Retina (tissue), 1 donor: ENCODE results near the gene TLK2.
"Not testable (repeated sequence)": the region's sequence is repeated elsewhere in the genome, so short reads cannot be mapped to it uniquely, and the experiment has no call there.

Experiments used
- DNase-seq: peaks from one replicate; pipeline ENCODE4 v3.0.0-alpha.2; 2016

Gene TLK2

GRCh38 chr17:62562656-62563055, 84.0 kb downstream of the TLK2 start:
- DNase-seq = no peak

GRCh38 chr17:62565817-62566216, 87.2 kb downstream of the TLK2 start:
- no peak for DNase-seq

DNA sequence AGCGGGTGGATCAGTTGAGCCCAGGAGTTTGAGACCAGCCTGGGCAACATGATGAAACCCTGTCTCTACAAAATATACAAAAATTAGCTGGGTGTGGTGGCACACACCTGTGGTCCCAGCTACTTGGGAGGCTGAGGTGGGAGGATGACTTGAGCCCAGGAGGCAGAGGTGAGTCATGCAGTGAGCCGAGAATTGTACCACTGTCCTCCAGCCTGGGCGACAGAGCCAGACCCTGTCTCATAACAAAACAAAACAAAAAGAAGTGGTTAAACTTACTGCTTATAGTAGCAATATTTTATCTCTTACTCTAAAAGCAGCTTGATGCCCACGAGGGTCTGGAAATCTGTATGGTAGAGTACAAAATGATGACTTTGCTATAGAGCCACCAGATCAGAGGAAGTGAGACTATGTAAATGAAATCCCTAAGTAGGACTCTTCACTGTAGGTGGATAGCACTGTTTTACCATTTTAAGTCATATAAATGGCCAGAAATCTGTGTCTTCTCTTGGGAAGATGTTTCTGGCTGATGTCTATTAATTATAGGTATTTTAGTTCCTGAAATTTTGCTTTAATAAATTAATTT, 88.5 kb downstream of the TLK2 start:
- DNase-seq = no peak

DNA sequence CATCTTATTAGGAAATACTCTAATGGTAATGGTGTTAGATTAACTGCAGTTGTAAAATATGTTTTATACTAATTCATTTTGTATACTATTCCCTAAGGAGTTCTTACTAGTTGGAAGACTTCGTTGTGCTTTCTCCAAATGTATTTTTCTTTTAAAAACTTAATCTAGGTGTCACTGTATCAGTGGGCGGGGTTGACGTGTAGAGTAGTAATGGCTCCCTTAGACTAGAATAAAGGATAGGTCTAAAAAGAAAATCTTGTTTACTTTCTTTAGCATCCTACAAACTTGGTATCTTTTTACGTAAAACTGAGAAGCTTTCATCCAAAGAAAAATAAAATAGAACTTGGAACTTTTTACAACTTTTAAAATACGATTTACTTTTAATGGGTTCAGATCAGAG, 93.9 kb downstream of the TLK2 start:
- no peak for DNase-seq

DNA sequence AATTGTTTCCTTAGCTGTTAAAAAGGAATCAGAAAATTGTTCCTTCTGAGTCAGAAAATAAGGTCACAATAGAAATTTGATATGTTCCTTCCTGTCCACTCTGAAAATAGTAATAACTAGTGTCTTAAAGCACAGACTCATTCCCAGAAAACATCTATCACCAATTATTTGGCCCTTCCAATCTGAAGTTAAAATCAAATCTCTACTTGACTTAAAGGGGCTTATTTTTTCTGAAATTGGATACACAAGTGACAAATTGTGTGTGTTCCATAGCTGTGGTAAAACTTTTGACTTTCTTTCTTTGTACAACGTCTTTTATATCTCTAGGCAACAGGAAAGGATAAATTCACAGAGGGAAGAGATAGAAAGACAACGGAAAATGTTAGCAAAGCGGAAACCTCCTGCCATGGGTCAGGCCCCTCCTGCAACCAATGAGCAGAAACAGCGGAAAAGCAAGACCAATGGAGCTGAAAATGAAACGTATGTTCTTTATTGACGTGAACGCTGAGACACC, 94.3 kb downstream of the TLK2 start:
- DNase-seq = no peak

GRCh38 chr17:62573480-62574117, 95.0 kb downstream of the TLK2 start:
- no peak for DNase-seq

- DNase-seq = no peak
These were observed 97.8 kb downstream of the TLK2 start for GRCh38 chr17:62576382-62576781.

DNA sequence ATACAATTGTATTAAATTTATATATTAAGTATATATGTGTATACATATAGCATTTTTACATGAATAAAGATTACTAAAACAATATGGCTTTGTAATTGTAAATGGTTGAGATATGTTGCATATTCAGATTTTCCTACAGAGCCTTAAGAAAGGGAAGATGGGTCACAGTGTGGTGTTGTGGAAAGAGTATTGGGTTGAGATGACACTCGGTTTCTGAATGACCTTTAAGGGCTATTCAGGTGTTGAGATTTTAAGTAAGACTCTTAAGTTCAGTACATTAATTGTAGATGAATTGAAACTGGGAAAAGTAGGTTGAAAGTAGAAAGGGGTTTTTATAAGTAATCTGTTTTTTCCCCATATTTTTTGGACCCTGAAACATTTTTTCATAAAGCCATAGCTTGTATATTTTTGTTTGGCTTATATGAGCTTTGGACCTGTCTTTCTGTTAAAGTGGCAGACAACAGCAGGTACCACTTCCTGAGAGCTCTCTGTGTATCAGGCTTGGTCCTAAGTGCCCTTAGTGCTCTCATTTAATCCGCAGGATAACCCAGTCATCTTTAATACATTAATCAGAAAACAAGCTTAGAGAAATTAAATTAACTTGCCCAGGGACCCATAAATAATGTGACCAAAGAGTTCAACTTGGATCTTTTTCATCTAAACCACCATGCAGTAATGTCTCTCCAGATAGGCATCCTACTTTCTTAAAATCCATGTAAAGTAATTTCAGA, 100.3 kb downstream of the TLK2 start:
- no peak for DNase-seq

DNA sequence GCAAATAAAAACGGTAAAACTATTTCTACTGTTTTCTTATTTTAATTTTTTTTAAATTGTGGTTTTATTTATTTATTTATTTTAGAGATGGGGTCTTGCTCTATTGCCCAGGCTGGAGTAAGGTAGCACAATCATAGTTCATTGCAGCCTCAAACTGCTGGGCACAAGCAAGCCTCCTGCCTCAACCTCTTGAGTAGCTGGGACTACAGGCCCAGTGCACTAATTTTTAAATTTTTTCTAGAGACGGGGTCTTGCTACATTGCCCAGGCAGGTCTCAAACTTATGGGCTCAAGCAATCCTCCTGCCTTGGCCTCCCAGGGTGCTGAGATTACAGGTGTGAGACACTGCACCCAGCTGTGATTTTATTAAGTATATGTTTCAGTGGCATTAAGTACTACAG, 102.3 kb downstream of the TLK2 start:
- no peak for DNase-seq

DNA sequence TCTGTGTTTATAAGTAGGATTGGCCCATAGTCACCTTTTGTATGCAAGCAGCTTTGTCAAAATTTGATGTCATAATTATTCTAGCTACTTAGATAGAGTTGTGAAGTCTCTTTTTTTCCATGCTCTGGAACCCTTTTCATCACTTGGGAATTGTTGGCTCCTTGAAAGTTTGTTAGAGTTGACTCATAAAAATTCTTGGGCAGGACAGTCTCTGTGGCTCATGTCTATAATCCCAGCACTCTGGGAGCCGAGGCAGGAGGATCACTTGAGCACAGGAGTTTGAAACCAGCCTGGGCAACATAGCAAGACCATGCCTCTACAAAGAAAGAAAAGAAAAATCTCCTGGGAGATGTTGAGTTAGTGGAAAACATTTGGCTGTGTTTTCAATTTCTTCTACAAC, 103.1 kb downstream of the TLK2 start:
- DNase-seq = no peak

GRCh38 chr17:62587554-62587953, 108.9 kb downstream of the TLK2 start:
- no peak for DNase-seq

GRCh38 chr17:62588109-62588508, 109.5 kb downstream of the TLK2 start:
- no peak for DNase-seq

GRCh38 chr17:62591333-62591732, 112.7 kb downstream of the TLK2 start:
- no peak for DNase-seq

DNA sequence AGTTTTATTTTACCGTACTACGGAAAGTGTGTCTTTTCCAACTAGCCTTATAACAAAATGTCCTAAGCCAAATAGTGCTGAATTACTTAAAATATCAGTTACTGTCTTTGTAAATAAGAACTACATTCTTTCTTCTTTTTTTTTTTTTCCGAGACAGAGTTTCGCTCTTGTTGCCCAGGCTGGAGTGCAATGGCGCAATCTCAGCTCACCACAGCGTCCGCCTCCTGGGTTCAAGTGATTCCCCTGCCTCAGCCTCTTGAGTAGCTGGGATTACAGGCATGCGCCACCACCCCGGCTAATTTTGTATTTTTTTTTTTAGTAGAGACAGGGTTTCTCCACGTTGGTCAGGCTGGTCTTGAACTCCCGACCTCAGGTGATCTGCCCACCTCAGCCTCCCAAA, 113.2 kb downstream of the TLK2 start:
- not testable (repeated sequence) for DNase-seq

- DNase-seq = peak; percentile 38
These were observed 113.9 kb downstream of the TLK2 start for GRCh38 chr17:62592341-62593099.

DNA sequence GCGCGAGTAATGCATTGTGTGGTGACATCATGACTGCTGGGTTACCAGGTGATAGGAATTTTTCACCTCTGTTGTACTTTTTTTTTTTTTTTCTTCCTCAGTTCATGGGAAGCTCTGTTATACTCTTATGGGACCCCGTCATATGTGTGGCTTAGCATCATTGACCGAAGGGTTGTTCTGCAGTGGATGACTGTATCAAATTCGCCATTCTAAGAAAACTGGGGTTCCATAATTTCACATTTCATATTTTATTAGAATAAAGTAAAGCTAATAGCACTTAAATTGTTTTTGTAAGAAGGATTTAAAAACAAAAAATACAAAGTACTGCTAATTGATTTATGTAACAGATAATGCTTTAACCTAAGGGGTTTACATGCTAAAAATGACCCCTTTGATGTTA, 116.9 kb downstream of the TLK2 start:
- DNase-seq = no peak

DNA sequence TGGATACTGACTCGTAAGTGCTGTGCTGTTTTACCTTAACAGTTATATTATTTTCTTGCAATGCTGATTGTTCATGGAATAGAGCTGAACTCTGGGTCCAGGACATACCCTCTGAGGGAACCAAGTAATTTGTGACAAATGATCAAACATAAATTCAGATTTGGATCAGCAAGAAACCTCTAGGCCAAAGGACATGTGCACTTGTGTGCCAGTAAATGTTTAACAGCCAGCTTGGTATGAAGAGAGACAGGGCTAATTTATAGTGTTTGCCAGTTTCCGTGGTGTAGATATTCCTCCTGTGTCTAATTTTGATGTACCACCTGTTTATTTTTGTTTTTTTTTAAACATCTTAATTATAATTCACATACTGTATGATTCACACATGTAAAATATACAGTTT, 118.0 kb downstream of the TLK2 start:
- no peak for DNase-seq

DNA sequence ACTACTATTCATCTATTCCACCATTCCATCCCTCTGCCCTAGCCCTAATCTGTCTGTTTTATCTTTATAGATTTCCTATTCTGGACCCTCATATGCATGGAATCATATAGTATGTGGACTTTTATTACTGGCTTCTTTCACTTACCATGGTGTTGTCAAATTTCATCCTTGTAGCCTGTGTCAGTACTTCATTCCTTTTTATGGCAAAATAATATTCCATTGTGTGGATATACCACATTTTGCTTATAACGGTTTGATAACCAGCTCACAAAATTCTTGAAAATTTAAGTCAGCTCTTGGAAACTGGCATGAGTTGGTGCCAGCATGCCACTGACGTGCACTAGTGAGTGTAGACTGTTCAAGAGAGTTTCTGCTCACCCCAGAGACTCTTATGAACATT, 118.5 kb downstream of the TLK2 start:
- DNase-seq = no peak

- DNase-seq = no peak
These were observed 119.3 kb downstream of the TLK2 start for GRCh38 chr17:62597920-62598319.

DNA sequence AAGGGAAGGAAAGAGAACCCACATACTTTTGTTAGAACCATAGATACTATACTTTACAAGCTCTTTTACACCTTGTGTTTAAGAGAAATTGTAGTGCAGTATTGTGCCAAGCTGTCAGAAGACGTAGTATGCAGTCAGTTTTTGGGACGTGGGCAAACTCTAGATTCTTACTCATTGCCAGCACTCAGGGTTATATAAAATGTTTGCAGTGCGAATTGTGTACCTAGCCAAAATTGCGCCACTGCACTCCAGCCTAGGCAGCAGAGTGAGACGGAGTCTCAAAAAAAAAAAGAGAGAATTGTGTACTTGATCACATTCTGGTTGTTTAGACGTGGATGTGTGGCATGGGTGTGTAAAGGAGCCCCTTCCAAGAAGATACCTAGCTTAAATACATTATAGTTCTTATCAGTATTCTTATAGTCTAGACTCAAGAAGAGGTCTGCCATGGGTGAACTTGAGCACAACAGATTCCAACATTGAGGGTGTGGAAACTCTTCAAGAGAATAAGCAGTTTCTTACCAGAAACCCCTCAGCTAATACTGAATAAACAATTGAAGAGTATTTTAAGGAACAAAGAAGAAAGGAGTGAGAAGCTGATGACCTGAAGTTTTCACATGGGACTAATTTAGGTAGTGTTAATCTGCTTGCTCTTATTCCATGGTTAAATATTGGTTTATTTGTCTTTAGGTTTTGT, 121.5 kb downstream of the TLK2 start:
- DNase-seq = no peak

DNA sequence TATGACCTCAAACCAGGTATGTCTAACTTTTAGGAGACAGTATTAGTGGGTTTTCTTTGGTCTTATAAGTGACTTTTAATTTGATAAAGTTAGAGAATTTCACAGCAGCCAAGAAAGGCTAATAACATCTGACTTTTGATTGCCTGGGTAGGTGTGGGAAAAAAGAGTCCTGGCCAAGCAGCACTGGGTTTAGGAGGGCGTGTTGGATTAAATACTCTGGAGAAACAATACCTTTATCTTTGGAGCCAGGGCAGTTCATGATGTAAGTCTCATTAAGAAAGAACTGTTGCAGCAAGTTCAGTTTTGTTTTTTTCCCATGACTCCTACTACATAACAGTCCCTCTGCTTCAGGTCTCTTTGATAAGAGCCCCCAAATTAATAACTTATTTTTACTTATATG, 122.2 kb downstream of the TLK2 start:
- DNase-seq = no peak

GRCh38 chr17:62601471-62601870, 122.8 kb downstream of the TLK2 start:
- no peak for DNase-seq

DNA sequence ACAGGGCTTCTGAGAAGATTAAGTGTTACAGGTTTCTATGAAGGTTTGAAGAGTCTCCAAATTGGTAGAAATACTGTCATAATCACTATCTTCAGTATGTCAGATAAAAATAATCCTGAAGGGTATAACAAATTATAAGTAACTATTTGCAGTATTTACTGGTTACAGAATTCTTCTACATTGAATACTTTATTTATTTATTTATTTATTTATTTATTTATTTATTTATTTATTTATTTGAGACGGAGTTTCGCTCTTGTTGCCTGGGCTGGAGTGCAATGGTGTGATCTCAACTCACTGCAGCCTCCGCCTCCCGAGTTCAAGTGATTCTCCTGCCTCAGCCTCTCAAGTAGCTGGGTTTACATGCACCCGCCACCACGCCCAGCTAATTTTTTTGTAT, 125.2 kb downstream of the TLK2 start:
- DNase-seq = not testable (repeated sequence)
